ENCODE results near the gene PTGES3L.

DNA sequence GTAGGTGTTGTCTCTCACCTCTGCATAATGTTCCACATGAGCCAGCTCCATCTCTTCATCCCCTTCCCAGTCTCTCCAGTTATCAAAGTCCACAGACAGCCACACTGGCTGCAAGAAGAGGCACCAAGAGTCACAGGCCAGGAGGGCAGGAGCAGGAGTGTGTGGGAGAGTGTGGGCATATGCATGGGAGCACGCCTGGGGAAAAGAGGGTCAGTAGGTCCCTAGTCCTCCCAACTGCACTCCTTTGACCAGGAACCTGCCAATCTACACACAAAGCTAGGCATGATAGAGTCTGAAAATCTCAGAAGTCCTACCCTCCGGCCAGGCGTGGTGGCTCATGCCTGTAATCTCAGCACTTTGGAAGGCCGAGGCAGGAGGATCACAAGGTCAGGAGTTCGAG is 8.3 kb downstream of the PTGES3L start:
- TF ChIP-seq CTCF (optimal IDR thresholded peaks at IDR 0.05 in 1 of 3, IDR thresholded peaks at IDR 0.05 in 1 of 3, conservative IDR thresholded peaks at IDR 0.05 in 1 of 3; ENCODE audit: extremely low read depth in 1 of 3, insufficient read depth in 2 of 3, low read length in 3 of 3): no peak
- no peak for TF ChIP-seq EZH2 (IDR thresholded peaks at IDR 0.05; ENCODE audit: low read length)
